GM23338 (cell line): ENCODE data around the gene TMEM245. TPM values are rescaled to one million over a fixed set of nuclear protein-coding genes. Genes with fewer than 3 reads are reported as not detected.

Source experiments
- ATAC-seq: fragments of 200-7000 bp; cut with Tn5 transposase; 3 replicates; pipeline ENCODE4 v1.9.1; 2020
- DNase-seq: peaks from one replicate; pipeline ENCODE4 v3.0.0-alpha.2; 2015; ENCODE audit warnings: low spot score
- H2AFZ ChIP-seq: fragments of 200-600 bp; sonication (generic); 2 replicates; pipeline ENCODE4 v1.8.0; 2016; ENCODE audit warnings: antibody characterized with exemption, mild to moderate bottlenecking, moderate library complexity
- H3F3A ChIP-seq: fragments of 200-600 bp; sonication (generic); replicated peaks from 2 replicates; pipeline ENCODE4 v1.8.0; 2017; ENCODE audit warnings: antibody characterized with exemption, mixed run types, low read depth
- H3K27ac ChIP-seq: fragments of 200-600 bp; sonication (generic); 2 replicates; pipeline ENCODE4 v1.6.1; 2016; ENCODE audit warnings: low read depth
- H3K27me3 ChIP-seq: fragments of 200-600 bp; sonication (generic); 2 replicates; pipeline ENCODE4 v1.8.0; 2016; ENCODE audit warnings: mild to moderate bottlenecking, mixed run types, moderate library complexity; ENCODE audit not compliant: insufficient read depth
- H3K36me3 ChIP-seq: fragments of 200-600 bp; sonication (generic); 2 replicates; pipeline ENCODE4 v1.8.0; 2016; ENCODE audit warnings: mild to moderate bottlenecking; ENCODE audit not compliant: insufficient read depth
- H3K4me1 ChIP-seq: fragments of 200-600 bp; sonication (generic); 2 replicates; pipeline ENCODE4 v1.8.0; 2016; ENCODE audit warnings: mild to moderate bottlenecking, moderate library complexity; ENCODE audit not compliant: insufficient read depth
- H3K4me2 ChIP-seq: fragments of 200-600 bp; sonication (generic); 2 replicates; pipeline ENCODE4 v1.7.1; 2017; ENCODE audit warnings: mixed run types
- H3K4me3 ChIP-seq: fragments of 200-600 bp; sonication (generic); 2 replicates; pipeline ENCODE4 v1.6.1; 2016; ENCODE audit warnings: mixed run types
- H3K79me2 ChIP-seq: fragments of 200-600 bp; sonication (generic); replicated peaks from 2 replicates; pipeline ENCODE4 v1.8.0; 2017; ENCODE audit warnings: mild to moderate bottlenecking; ENCODE audit not compliant: insufficient read depth
- H3K9me2 ChIP-seq: fragments of 200-600 bp; sonication (generic); 2 replicates; pipeline ENCODE4 v1.8.0; 2017; ENCODE audit not compliant: insufficient read depth
- H4K20me1 ChIP-seq: fragments of 200-600 bp; sonication (generic); replicated peaks from 2 replicates; pipeline ENCODE4 v1.8.0; 2017; ENCODE audit warnings: mild to moderate bottlenecking; ENCODE audit not compliant: insufficient read depth
- H3K27ac Mint-ChIP-seq: 2 replicates; pipeline ENCODE4 v1.8.0; 2020; ENCODE audit warnings: inconsistent platforms, mild to moderate bottlenecking, moderate library complexity, mixed read lengths
- H3K27me3 Mint-ChIP-seq: 3 replicates; pipeline ENCODE4 v1.8.0; 2022; ENCODE audit warnings: low read depth, mild to moderate bottlenecking, moderate library complexity, mixed read lengths, inconsistent platforms; ENCODE audit not compliant: insufficient read depth, poor library complexity
- H3K36me3 Mint-ChIP-seq: 3 replicates; pipeline ENCODE4 v1.8.0; 2021; ENCODE audit warnings: low read depth, mild to moderate bottlenecking, inconsistent platforms, moderate library complexity, mixed read lengths
- H3K4me1 Mint-ChIP-seq: 3 replicates; pipeline ENCODE4 v1.8.0; 2020; ENCODE audit warnings: mild to moderate bottlenecking, inconsistent platforms, mixed read lengths
- H3K4me3 Mint-ChIP-seq: 3 replicates; pipeline ENCODE4 v1.8.0; 2021; ENCODE audit warnings: moderate library complexity, mild to moderate bottlenecking, inconsistent platforms, mixed read lengths
- H3K9me3 Mint-ChIP-seq: 3 replicates; pipeline ENCODE4 v1.8.0; 2020; ENCODE audit warnings: moderate library complexity, mild to moderate bottlenecking, inconsistent platforms, mixed read lengths
- CREB1 ChIP-seq: fragments of 250-450 bp; sonication (Bioruptor Pico); IDR thresholded peaks from 2 replicates; pipeline ENCODE4 v1.5.0; 2020; ENCODE audit warnings: low read depth, mild to moderate bottlenecking, moderate library complexity
- CTCF ChIP-seq, 2 experiments: fragments of 200-600 bp in 1 of 2; sonication (generic) in 1 of 2; conservative IDR thresholded peaks; 2 replicates each; pipeline versions ENCODE4 v1.5.1 to v1.6.1; 2016 to 2017; ENCODE audit warnings: antibody characterized with exemption in 2 of 2, low read depth in 2 of 2, mild to moderate bottlenecking in 2 of 2, moderate library complexity in 1 of 2
- EZH2 ChIP-seq: fragments of 200-600 bp; sonication (generic); IDR thresholded peaks from one replicate; pipeline ENCODE4 v1.8.0; 2017; ENCODE audit warnings: antibody characterized with exemption, mild to moderate bottlenecking, low read depth; ENCODE audit not compliant: unreplicated experiment
- EZH2phosphoT487 ChIP-seq: fragments of 200-600 bp; sonication (generic); IDR thresholded peaks from one replicate; pipeline ENCODE4 v1.8.1; 2018; ENCODE audit warnings: antibody characterized with exemption; ENCODE audit not compliant: unreplicated experiment
- JUNB ChIP-seq: IDR thresholded peaks from one replicate; pipeline ENCODE4 v1.6.1; 2016; ENCODE audit warnings: antibody characterized with exemption; ENCODE audit not compliant: unreplicated experiment
- NANOG ChIP-seq: IDR thresholded peaks from 2 replicates; pipeline ENCODE4 v1.6.1; 2016; ENCODE audit warnings: antibody characterized with exemption, borderline replicate concordance
- POLR2AphosphoS5 ChIP-seq: IDR thresholded peaks from 2 replicates; pipeline ENCODE4 v1.6.1; 2016; ENCODE audit warnings: antibody characterized with exemption, low read depth
- REST ChIP-seq: IDR thresholded peaks from one replicate; pipeline ENCODE4 v1.6.1; 2018; ENCODE audit warnings: antibody characterized with exemption; ENCODE audit not compliant: unreplicated experiment
- STAT1 ChIP-seq: IDR thresholded peaks from one replicate; pipeline ENCODE4 v1.6.1; 2016; ENCODE audit warnings: antibody characterized with exemption; ENCODE audit not compliant: unreplicated experiment
- ZNF114 ChIP-seq: fragments of 250-450 bp; sonication (Bioruptor Pico); IDR thresholded peaks from 2 replicates; pipeline ENCODE4 v1.5.0; 2020; ENCODE audit warnings: mild to moderate bottlenecking, moderate library complexity
- ZNF331 ChIP-seq: fragments of 250-450 bp; sonication (Bioruptor Pico); IDR thresholded peaks from 2 replicates; pipeline ENCODE4 v1.5.0; 2020; ENCODE audit warnings: low read depth, mild to moderate bottlenecking, moderate library complexity
- polyA plus RNA-seq: library from polyadenylated mRNA; unstranded; fragments of >200 nt; fragmentation: Nextera tagmentation; extraction: Ambion mirVana; gene quantifications from 2 replicates; pipeline ENCODE4 v1.2.1, GENCODE V29; 2016
- total RNA-seq: library from RNA; depleted of rRNA; stranded (reverse); fragments of >200 nt; shearing (Covaris generic); gene quantifications from 2 replicates; pipeline ENCODE4 v1.2.3, GENCODE V29; 2014
- TF ChIP-seq, protein P1 (sequence below): IDR thresholded peaks from 2 replicates; pipeline ENCODE4 v1.6.1; 2016; ENCODE audit warnings: antibody characterized with exemption
- TF ChIP-seq, protein P2 (sequence below): fragments of 250-450 bp; sonication (Bioruptor Pico); IDR thresholded peaks from 2 replicates; pipeline ENCODE4 v1.5.0; 2020; ENCODE audit warnings: mild to moderate bottlenecking, moderate library complexity

TMEM245 gene
- total and polyA plus RNA-seq, 2 experiments from 2014 or later = 17.3 to 64.1 TPM

DNA sequence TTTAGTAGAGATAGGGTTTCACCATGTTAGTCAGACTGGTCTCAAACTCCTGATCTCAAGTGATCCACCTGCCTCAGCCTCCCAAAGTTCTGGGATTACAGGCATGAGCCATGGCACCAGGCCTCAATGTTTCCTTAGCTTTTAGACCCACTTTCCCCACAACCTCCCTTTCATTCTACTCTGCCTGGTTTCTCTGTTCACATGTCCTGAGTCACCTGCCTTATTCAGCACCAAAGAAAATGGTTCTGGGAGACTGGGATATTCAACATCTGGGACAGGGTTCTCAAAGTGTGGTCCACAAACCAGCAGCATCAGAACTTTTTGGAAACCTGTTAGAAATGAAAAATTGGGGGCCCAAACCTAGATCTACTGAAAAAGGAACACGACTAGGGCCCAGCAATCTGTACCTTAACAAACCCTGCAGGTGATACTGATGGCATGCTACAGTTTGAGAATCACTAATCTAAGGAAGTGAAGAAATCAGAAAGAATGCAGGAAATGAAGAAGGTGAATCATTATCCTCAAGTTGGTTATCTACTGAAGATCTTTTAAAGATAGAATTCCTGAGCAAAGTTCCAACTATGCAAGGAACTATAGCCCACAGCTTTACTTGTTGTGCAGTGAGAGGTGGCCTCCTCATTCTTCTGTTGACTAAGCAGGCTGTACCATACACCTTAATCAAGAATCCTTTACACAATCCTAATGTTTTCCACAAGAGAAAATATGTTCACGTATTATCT lies 54.6 kb downstream of the TMEM245 start:
- peaks cover 10% of the 10 kb centered on the region; the same call in 1 of the 2 replicates for H4K20me1 ChIP-seq
- ATAC-seq = no peak
- peaks cover 50% of the 10 kb centered on the region for H3K36me3 ChIP-seq
- no peak overlapping the region for H3K4me2 ChIP-seq
- Mint-ChIP-seq H3K4me1 (no peaks in the 10 kb centered on the region), H3K27me3 (peaks cover 2% of the 10 kb centered on the region), H3K27ac (no peak overlapping the region), H3K36me3 (peaks cover 33% of the 10 kb centered on the region), H3K9me3 (no peaks in the 10 kb centered on the region), H3K4me3 (no peak overlapping the region)
- no peaks in the 10 kb centered on the region for H3K9me2 ChIP-seq
- no peak overlapping the region for H3K27ac ChIP-seq
- H3F3A ChIP-seq = no peaks in the 10 kb centered on the region
- TF ChIP-seq STAT1 (no peak), ZNF331 (no peak), ZNF114 (CRISPR knock-in tag) (no peak), NANOG (no peak), CREB1 (CRISPR knock-in tag) (no peak), EZH2 (no peak), REST (no peak), EZH2phosphoT487 (no peak), CTCF (conservative IDR thresholded peaks at IDR 0.05; ENCODE audit: low read depth in 2 of 2) (no peak), JUNB (no peak), POLR2AphosphoS5 (no peak)
- TF ChIP-seq, protein P1, sequence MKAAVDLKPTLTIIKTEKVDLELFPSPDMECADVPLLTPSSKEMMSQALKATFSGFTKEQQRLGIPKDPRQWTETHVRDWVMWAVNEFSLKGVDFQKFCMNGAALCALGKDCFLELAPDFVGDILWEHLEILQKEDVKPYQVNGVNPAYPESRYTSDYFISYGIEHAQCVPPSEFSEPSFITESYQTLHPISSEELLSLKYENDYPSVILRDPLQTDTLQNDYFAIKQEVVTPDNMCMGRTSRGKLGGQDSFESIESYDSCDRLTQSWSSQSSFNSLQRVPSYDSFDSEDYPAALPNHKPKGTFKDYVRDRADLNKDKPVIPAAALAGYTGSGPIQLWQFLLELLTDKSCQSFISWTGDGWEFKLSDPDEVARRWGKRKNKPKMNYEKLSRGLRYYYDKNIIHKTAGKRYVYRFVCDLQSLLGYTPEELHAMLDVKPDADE = no peak
- TF ChIP-seq, protein P2, sequence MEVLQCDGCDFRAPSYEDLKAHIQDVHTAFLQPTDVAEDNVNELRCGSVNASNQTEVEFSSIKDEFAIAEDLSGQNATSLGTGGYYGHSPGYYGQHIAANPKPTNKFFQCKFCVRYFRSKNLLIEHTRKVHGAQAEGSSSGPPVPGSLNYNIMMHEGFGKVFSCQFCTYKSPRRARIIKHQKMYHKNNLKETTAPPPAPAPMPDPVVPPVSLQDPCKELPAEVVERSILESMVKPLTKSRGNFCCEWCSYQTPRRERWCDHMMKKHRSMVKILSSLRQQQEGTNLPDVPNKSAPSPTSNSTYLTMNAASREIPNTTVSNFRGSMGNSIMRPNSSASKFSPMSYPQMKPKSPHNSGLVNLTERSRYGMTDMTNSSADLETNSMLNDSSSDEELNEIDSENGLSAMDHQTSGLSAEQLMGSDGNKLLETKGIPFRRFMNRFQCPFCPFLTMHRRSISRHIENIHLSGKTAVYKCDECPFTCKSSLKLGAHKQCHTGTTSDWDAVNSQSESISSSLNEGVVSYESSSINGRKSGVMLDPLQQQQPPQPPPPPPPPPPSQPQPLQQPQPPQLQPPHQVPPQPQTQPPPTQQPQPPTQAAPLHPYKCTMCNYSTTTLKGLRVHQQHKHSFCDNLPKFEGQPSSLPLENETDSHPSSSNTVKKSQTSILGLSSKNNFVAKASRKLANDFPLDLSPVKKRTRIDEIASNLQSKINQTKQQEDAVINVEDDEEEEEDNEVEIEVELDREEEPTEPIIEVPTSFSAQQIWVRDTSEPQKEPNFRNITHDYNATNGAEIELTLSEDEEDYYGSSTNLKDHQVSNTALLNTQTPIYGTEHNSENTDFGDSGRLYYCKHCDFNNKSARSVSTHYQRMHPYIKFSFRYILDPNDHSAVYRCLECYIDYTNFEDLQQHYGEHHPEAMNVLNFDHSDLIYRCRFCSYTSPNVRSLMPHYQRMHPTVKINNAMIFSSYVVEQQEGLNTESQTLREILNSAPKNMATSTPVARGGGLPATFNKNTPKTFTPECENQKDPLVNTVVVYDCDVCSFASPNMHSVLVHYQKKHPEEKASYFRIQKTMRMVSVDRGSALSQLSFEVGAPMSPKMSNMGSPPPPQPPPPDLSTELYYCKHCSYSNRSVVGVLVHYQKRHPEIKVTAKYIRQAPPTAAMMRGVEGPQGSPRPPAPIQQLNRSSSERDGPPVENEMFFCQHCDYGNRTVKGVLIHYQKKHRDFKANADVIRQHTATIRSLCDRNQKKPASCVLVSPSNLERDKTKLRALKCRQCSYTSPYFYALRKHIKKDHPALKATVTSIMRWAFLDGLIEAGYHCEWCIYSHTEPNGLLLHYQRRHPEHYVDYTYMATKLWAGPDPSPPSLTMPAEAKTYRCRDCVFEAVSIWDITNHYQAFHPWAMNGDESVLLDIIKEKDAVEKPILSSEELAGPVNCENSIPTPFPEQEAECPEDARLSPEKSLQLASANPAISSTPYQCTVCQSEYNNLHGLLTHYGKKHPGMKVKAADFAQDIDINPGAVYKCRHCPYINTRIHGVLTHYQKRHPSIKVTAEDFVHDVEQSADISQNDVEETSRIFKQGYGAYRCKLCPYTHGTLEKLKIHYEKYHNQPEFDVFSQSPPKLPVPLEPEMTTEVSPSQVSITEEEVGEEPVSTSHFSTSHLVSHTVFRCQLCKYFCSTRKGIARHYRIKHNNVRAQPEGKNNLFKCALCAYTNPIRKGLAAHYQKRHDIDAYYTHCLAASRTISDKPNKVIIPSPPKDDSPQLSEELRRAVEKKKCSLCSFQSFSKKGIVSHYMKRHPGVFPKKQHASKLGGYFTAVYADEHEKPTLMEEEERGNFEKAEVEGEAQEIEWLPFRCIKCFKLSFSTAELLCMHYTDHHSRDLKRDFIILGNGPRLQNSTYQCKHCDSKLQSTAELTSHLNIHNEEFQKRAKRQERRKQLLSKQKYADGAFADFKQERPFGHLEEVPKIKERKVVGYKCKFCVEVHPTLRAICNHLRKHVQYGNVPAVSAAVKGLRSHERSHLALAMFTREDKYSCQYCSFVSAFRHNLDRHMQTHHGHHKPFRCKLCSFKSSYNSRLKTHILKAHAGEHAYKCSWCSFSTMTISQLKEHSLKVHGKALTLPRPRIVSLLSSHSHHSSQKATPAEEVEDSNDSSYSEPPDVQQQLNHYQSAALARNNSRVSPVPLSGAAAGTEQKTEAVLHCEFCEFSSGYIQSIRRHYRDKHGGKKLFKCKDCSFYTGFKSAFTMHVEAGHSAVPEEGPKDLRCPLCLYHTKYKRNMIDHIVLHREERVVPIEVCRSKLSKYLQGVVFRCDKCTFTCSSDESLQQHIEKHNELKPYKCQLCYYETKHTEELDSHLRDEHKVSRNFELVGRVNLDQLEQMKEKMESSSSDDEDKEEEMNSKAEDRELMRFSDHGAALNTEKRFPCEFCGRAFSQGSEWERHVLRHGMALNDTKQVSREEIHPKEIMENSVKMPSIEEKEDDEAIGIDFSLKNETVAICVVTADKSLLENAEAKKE = no peak
- no peak overlapping the region for H2AFZ ChIP-seq
- H3K27me3 ChIP-seq = no peaks in the 10 kb centered on the region
- H3K79me2 ChIP-seq = no peaks in the 10 kb centered on the region
- H3K4me3 ChIP-seq = no peak overlapping the region
- H3K4me1 ChIP-seq = no peaks in the 10 kb centered on the region
- DNase-seq = no peak
